ENCODE results near the gene MAPK10.

Gene MAPK10

GRCh38 chr4:85956293-85956945 is 403.4 kb downstream of the MAPK10 start (continued):
- TF ChIP-seq ZNF214 (tag by site-specific recombination; IDR thresholded peaks at IDR 0.05; ENCODE audit: borderline replicate concordance) (no peak), ZNF23 (tag by site-specific recombination; IDR thresholded peaks at IDR 0.05; ENCODE audit: borderline replicate concordance) (no peak), ZNF350 (tag by site-specific recombination; IDR thresholded peaks at IDR 0.05) (no peak), ZNF354C (tag by site-specific recombination; IDR thresholded peaks at IDR 0.05; ENCODE audit: borderline replicate concordance, low read depth) (no peak), KLF16 (tag by site-specific recombination; IDR thresholded peaks at IDR 0.05) (no peak), HOXA7 (CRISPR knock-in tag; IDR thresholded peaks at IDR 0.05; ENCODE audit: borderline replicate concordance) (no peak), KLF7 (tag by site-specific recombination; IDR thresholded peaks at IDR 0.05; ENCODE audit: borderline replicate concordance) (no peak), ATF2 (tag by site-specific recombination; IDR thresholded peaks at IDR 0.05; ENCODE audit: low read depth) (no peak)
- TF ChIP-seq, protein P1, sequence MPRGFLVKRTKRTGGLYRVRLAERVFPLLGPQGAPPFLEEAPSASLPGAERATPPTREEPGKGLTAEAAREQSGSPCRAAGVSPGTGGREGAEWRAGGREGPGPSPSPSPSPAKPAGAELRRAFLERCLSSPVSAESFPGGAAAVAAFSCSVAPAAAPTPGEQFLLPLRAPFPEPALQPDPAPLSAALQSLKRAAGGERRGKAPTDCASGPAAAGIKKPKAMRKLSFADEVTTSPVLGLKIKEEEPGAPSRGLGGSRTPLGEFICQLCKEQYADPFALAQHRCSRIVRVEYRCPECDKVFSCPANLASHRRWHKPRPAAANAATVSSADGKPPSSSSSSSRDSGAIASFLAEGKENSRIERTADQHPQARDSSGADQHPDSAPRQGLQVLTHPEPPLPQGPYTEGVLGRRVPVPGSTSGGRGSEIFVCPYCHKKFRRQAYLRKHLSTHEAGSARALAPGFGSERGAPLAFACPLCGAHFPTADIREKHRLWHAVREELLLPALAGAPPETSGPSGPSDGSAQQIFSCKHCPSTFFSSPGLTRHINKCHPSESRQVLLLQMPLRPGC (tag by site-specific recombination; IDR thresholded peaks at IDR 0.05) = no peak
- TF ChIP-seq, protein P2, sequence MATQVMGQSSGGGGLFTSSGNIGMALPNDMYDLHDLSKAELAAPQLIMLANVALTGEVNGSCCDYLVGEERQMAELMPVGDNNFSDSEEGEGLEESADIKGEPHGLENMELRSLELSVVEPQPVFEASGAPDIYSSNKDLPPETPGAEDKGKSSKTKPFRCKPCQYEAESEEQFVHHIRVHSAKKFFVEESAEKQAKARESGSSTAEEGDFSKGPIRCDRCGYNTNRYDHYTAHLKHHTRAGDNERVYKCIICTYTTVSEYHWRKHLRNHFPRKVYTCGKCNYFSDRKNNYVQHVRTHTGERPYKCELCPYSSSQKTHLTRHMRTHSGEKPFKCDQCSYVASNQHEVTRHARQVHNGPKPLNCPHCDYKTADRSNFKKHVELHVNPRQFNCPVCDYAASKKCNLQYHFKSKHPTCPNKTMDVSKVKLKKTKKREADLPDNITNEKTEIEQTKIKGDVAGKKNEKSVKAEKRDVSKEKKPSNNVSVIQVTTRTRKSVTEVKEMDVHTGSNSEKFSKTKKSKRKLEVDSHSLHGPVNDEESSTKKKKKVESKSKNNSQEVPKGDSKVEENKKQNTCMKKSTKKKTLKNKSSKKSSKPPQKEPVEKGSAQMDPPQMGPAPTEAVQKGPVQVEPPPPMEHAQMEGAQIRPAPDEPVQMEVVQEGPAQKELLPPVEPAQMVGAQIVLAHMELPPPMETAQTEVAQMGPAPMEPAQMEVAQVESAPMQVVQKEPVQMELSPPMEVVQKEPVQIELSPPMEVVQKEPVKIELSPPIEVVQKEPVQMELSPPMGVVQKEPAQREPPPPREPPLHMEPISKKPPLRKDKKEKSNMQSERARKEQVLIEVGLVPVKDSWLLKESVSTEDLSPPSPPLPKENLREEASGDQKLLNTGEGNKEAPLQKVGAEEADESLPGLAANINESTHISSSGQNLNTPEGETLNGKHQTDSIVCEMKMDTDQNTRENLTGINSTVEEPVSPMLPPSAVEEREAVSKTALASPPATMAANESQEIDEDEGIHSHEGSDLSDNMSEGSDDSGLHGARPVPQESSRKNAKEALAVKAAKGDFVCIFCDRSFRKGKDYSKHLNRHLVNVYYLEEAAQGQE (tag by site-specific recombination; IDR thresholded peaks at IDR 0.05) = no peak
- TF ChIP-seq, protein P3, sequence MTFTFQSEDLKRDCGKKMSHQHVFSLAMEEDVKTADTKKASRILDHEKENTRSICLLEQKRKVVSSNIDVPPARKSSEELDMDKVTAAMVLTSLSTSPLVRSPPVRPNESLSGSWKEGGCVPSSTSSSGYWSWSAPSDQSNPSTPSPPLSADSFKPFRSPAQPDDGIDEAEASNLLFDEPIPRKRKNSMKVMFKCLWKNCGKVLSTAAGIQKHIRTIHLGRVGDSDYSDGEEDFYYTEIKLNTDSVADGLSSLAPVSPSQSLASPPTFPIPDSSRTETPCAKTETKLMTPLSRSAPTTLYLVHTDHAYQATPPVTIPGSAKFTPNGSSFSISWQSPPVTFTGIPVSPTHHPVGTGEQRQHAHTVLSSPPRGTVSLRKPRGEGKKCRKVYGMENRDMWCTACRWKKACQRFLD (tag by site-specific recombination; IDR thresholded peaks at IDR 0.05) = no peak

- TF ChIP-seq ZNF664 (tag by site-specific recombination; IDR thresholded peaks at IDR 0.05) = no peak
- no peak overlapping the region for H3K4me3 ChIP-seq (ENCODE audit: low read depth, low read length)
- H3K4me1 ChIP-seq (ENCODE audit: control insufficient read depth, insufficient read depth, low read length) = no peaks in the 10 kb centered on the region
- ChIA-PET POLR2A (no interaction called here), CTCF (interaction anchor here (1.3 kb wide), 1 partner anchor 10 kb away, joined by 3 read pairs; no protein-coding TSS in a partner anchor)
- H3K27ac ChIP-seq (ENCODE audit: extremely low read depth, low read depth, low read length) = no peak overlapping the region
- no peaks in the 10 kb centered on the region for H3K9me3 ChIP-seq (ENCODE audit: control insufficient read depth, insufficient read depth, low read depth, low read length)
- H3K36me3 ChIP-seq (ENCODE audit: control insufficient read depth in 2 of 2, insufficient read depth in 1 of 2, low read length in 2 of 2) = no peaks in the 10 kb centered on the region
Measured at GRCh38 chr4:85955620-85956292, 404.1 kb downstream of the MAPK10 start.

DNA sequence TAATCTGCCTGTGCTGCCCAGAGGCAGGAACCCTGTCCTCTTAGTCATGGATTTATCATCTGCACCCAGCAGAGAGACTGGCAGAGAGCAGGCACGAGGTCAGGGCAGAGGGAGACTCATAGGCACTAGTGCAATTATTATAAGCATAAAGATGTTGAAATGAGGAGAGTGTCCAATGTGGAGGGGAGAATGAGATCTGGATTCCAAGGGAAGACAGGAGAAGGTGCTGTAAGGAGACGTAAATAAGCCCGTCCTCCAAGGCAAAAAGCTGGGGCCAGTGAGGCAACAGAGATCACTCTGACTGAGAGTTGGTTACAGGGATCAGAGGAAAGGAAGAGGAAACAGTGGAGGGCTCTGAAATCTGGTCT is 406.2 kb downstream of the MAPK10 start:
- CTCF ChIA-PET = interaction anchor here (0.9 to 1.7 kb wide), 2 partner anchors 15 to 157 kb away, joined by 4 to 10 read pairs; no protein-coding TSS in a partner anchor
- no peaks in the 10 kb centered on the region for H3K4me1 ChIP-seq (ENCODE audit: control insufficient read depth, insufficient read depth, low read length)
- H3K36me3 ChIP-seq (ENCODE audit: control insufficient read depth in 2 of 2, insufficient read depth in 1 of 2, low read length in 2 of 2) = no peaks in the 10 kb centered on the region
- H3K27ac ChIP-seq (ENCODE audit: extremely low read depth, low read depth, low read length) = no peak overlapping the region
- no peaks in the 10 kb centered on the region for H3K9me3 ChIP-seq (ENCODE audit: control insufficient read depth, insufficient read depth, low read depth, low read length)
- POLR2A ChIA-PET = no interaction called here
- H3K4me3 ChIP-seq (ENCODE audit: low read depth, low read length) = no peak overlapping the region
- TF ChIP-seq ZNF433 (tag by site-specific recombination; IDR thresholded peaks at IDR 0.05; ENCODE audit: low read depth) (no peak), ZNF10 (tag by site-specific recombination; IDR thresholded peaks at IDR 0.05) (no peak), FEZF1 (tag by site-specific recombination; IDR thresholded peaks at IDR 0.05) (no peak), KLF10 (tag by site-specific recombination; IDR thresholded peaks at IDR 0.05) (no peak), REPIN1 (tag by site-specific recombination; IDR thresholded peaks at IDR 0.05; ENCODE audit: low read depth) (no peak), GLIS2 (tag by site-specific recombination; IDR thresholded peaks at IDR 0.05) (no peak), ZNF354C (tag by site-specific recombination; IDR thresholded peaks at IDR 0.05; ENCODE audit: borderline replicate concordance, low read depth) (no peak)
- TF ChIP-seq, protein P4, sequence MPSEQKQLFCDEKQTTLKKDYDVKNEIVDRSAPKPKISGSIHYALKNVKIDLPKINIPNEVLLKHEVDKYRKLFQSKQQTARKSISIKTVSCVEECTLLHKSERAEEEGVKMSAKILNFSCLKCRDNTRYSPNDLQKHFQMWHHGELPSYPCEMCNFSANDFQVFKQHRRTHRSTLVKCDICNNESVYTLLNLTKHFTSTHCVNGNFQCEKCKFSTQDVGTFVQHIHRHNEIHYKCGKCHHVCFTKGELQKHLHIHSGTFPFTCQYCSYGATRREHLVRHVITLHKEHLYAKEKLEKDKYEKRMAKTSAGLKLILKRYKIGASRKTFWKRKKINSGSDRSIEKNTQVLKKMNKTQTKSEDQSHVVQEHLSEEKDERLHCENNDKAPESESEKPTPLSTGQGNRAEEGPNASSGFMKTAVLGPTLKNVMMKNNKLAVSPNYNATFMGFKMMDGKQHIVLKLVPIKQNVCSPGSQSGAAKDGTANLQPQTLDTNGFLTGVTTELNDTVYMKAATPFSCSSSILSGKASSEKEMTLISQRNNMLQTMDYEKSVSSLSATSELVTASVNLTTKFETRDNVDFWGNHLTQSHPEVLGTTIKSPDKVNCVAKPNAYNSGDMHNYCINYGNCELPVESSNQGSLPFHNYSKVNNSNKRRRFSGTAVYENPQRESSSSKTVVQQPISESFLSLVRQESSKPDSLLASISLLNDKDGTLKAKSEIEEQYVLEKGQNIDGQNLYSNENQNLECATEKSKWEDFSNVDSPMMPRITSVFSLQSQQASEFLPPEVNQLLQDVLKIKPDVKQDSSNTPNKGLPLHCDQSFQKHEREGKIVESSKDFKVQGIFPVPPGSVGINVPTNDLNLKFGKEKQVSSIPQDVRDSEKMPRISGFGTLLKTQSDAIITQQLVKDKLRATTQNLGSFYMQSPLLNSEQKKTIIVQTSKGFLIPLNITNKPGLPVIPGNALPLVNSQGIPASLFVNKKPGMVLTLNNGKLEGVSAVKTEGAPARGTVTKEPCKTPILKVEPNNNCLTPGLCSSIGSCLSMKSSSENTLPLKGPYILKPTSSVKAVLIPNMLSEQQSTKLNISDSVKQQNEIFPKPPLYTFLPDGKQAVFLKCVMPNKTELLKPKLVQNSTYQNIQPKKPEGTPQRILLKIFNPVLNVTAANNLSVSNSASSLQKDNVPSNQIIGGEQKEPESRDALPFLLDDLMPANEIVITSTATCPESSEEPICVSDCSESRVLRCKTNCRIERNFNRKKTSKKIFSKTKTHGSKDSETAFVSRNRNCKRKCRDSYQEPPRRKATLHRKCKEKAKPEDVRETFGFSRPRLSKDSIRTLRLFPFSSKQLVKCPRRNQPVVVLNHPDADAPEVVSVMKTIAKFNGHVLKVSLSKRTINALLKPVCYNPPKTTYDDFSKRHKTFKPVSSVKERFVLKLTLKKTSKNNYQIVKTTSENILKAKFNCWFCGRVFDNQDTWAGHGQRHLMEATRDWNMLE (tag by site-specific recombination; conservative IDR thresholded peaks at IDR 0.05; ENCODE audit: low read depth) = no peak

All from HEK293 (cell line).